H1 (cell line): Measurements from ENCODE around the gene CCDC185. TPM values are rescaled to one million over a fixed set of nuclear protein-coding genes. Genes with fewer than 3 reads are reported as not detected.

Experiments used
- ATF2 ChIP-seq: IDR thresholded peaks from 2 replicates; pipeline ENCODE4 v1.6.1; 2012; ENCODE audit warnings: low read length, inconsistent platforms
- CREB1 ChIP-seq: IDR thresholded peaks from 2 replicates; pipeline ENCODE4 v1.6.1; 2012; ENCODE audit warnings: inconsistent platforms
- SAP30 ChIP-seq: fragments of 300-600 bp; sonication (generic); IDR thresholded peaks from 2 replicates; pipeline ENCODE4 v1.7.1; 2012; ENCODE audit warnings: low read length, moderate library complexity, mild to moderate bottlenecking, inconsistent platforms; ENCODE audit not compliant: insufficient read depth, insufficient replicate concordance
- polyA plus RNA-seq, 7 experiments: library from polyadenylated mRNA; depleted of rRNA in 3 of 7; stranded (reverse) in 5 of 7; unstranded in 2 of 7; fragments of >200 nt in 5 of 7; fragments of 200-250 nt in 2 of 7; gene quantifications; 1 replicate in 5 of 7; 2 replicates in 1 of 7; 4 replicates in 1 of 7; pipeline versions ENCODE4 v1.2.1 to v1.2.3, GENCODE V29; 2011 to 2013; ENCODE audit warnings: missing spikeins in 2 of 7, mixed read lengths in 2 of 7
- total RNA-seq: library from RNA; stranded (reverse); fragmentation: NEBNext Ultra II Directional; extraction: Animal tissue kit (Norgen Biotek cat#: 25700); gene quantifications from 2 replicates; pipeline ENCODE4 v1.2.1, GENCODE V29; 2021
- TF ChIP-seq, protein P1 (sequence below): fragments of 300-600 bp; sonication (generic); IDR thresholded peaks from 2 replicates; pipeline ENCODE4 v1.7.1; 2012; ENCODE audit warnings: low read length, moderate library complexity, mild to moderate bottlenecking, inconsistent platforms; ENCODE audit not compliant: insufficient replicate concordance

Gene CCDC185
- total and polyA plus RNA-seq, 2 of the 8 experiments (the other 6 are each of a cell fraction or from before 2014, with no cell fraction given) = not detected

- TF ChIP-seq, protein P1, sequence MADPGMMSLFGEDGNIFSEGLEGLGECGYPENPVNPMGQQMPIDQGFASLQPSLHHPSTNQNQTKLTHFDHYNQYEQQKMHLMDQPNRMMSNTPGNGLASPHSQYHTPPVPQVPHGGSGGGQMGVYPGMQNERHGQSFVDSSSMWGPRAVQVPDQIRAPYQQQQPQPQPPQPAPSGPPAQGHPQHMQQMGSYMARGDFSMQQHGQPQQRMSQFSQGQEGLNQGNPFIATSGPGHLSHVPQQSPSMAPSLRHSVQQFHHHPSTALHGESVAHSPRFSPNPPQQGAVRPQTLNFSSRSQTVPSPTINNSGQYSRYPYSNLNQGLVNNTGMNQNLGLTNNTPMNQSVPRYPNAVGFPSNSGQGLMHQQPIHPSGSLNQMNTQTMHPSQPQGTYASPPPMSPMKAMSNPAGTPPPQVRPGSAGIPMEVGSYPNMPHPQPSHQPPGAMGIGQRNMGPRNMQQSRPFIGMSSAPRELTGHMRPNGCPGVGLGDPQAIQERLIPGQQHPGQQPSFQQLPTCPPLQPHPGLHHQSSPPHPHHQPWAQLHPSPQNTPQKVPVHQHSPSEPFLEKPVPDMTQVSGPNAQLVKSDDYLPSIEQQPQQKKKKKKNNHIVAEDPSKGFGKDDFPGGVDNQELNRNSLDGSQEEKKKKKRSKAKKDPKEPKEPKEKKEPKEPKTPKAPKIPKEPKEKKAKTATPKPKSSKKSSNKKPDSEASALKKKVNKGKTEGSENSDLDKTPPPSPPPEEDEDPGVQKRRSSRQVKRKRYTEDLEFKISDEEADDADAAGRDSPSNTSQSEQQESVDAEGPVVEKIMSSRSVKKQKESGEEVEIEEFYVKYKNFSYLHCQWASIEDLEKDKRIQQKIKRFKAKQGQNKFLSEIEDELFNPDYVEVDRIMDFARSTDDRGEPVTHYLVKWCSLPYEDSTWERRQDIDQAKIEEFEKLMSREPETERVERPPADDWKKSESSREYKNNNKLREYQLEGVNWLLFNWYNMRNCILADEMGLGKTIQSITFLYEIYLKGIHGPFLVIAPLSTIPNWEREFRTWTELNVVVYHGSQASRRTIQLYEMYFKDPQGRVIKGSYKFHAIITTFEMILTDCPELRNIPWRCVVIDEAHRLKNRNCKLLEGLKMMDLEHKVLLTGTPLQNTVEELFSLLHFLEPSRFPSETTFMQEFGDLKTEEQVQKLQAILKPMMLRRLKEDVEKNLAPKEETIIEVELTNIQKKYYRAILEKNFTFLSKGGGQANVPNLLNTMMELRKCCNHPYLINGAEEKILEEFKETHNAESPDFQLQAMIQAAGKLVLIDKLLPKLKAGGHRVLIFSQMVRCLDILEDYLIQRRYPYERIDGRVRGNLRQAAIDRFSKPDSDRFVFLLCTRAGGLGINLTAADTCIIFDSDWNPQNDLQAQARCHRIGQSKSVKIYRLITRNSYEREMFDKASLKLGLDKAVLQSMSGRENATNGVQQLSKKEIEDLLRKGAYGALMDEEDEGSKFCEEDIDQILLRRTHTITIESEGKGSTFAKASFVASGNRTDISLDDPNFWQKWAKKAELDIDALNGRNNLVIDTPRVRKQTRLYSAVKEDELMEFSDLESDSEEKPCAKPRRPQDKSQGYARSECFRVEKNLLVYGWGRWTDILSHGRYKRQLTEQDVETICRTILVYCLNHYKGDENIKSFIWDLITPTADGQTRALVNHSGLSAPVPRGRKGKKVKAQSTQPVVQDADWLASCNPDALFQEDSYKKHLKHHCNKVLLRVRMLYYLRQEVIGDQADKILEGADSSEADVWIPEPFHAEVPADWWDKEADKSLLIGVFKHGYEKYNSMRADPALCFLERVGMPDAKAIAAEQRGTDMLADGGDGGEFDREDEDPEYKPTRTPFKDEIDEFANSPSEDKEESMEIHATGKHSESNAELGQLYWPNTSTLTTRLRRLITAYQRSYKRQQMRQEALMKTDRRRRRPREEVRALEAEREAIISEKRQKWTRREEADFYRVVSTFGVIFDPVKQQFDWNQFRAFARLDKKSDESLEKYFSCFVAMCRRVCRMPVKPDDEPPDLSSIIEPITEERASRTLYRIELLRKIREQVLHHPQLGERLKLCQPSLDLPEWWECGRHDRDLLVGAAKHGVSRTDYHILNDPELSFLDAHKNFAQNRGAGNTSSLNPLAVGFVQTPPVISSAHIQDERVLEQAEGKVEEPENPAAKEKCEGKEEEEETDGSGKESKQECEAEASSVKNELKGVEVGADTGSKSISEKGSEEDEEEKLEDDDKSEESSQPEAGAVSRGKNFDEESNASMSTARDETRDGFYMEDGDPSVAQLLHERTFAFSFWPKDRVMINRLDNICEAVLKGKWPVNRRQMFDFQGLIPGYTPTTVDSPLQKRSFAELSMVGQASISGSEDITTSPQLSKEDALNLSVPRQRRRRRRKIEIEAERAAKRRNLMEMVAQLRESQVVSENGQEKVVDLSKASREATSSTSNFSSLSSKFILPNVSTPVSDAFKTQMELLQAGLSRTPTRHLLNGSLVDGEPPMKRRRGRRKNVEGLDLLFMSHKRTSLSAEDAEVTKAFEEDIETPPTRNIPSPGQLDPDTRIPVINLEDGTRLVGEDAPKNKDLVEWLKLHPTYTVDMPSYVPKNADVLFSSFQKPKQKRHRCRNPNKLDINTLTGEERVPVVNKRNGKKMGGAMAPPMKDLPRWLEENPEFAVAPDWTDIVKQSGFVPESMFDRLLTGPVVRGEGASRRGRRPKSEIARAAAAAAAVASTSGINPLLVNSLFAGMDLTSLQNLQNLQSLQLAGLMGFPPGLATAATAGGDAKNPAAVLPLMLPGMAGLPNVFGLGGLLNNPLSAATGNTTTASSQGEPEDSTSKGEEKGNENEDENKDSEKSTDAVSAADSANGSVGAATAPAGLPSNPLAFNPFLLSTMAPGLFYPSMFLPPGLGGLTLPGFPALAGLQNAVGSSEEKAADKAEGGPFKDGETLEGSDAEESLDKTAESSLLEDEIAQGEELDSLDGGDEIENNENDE = no peak
- TF ChIP-seq ATF2 (no peak), SAP30 (no peak), CREB1 (no peak)
Measured at GRCh38 chr1:223401873-223402789, 8.9 kb downstream of the CCDC185 start (continued).
